Measurements from ENCODE around the gene CC2D2A. TPM values are rescaled to one million over a fixed set of nuclear protein-coding genes. Genes with fewer than 3 reads are reported as not detected.

The CC2D2A gene
- total and polyA plus RNA-seq, 10 of the 15 experiments (the other 5 are each of a cell fraction or from before 2014, with no cell fraction given) = 0.04 to 1.1 (median 0.26) TPM

- H3K4me2 ChIP-seq (ENCODE audit: control insufficient read depth, insufficient read depth) = no peak overlapping the region
- H4K20me1 ChIP-seq (ENCODE audit: control insufficient read depth, insufficient read depth) = no peaks in the 10 kb centered on the region
- no peak overlapping the region for H3K4me3 ChIP-seq
- ChIA-PET RAD21 (ENCODE audit: unreplicated experiment) (no interaction called here), POLR2A (no interaction called here), CTCF (no interaction called here), SMC1A (ENCODE audit: uncharacterized antibody, unreplicated experiment) (interaction anchor here (1.2 kb wide), 1 partner anchor 8 kb away, joined by 4 read pairs; no protein-coding TSS in a partner anchor)
- H3K79me2 ChIP-seq (ENCODE audit: control insufficient read depth, insufficient read depth, low read length) = no peaks in the 10 kb centered on the region
- intact Hi-C loops (cut with micrococcal nuclease; ENCODE audit: unreplicated experiment) = no loop called here
- in situ Hi-C loops (cut with MboI) = no loop called here
- H2AFZ ChIP-seq (ENCODE audit: control insufficient read depth, low read depth, low read length) = no peak overlapping the region
- FAIRE-seq (no peak), DNase-seq (ENCODE audit: low read depth, low spot score) (no peak), ATAC-seq (no peak)
- 71% methylated on average over 5 of the region's 5 CpGs for WGBS (ENCODE audit: insufficient coverage, insufficient replicate concordance, low lambda C conversion rate, missing lambda C conversion rate)
- TF ChIP-seq BHLHE40 (IDR thresholded peaks at IDR 0.05; ENCODE audit: borderline replicate concordance in 1 of 2, low read depth in 2 of 2, low read length in 1 of 2) (no peak), SMC3 (IDR thresholded peaks at IDR 0.05; ENCODE audit: borderline replicate concordance, low read length) (no peak), ELK1 (IDR thresholded peaks at IDR 0.05; ENCODE audit: low read depth, low read length) (no peak), ZSCAN29 (IDR thresholded peaks at IDR 0.05) (no peak), KDM1A (IDR thresholded peaks at IDR 0.05; ENCODE audit: borderline replicate concordance) (no peak), NFIC (IDR thresholded peaks at IDR 0.05; ENCODE audit: low read depth, low read length) (no peak), GATAD2B (conservative IDR thresholded peaks at IDR 0.05; ENCODE audit: low read depth) (no peak), SRF (IDR thresholded peaks at IDR 0.05; ENCODE audit: low read depth in 2 of 2, low read length in 2 of 2) (no peak), HDAC6 (IDR thresholded peaks at IDR 0.05; ENCODE audit: unreplicated experiment) (no peak), ZNF622 (IDR thresholded peaks at IDR 0.05) (no peak), PML (IDR thresholded peaks at IDR 0.05; ENCODE audit: low read length) (no peak), POLR2AphosphoS5 (IDR thresholded peaks at IDR 0.05; ENCODE audit: low read length) (no peak), LARP7 (IDR thresholded peaks at IDR 0.05) (no peak), HCFC1 (IDR thresholded peaks at IDR 0.05; ENCODE audit: low read length) (no peak), CREB1 (IDR thresholded peaks at IDR 0.05; ENCODE audit: low read depth) (no peak)
- TF ChIP-seq, protein P1, sequence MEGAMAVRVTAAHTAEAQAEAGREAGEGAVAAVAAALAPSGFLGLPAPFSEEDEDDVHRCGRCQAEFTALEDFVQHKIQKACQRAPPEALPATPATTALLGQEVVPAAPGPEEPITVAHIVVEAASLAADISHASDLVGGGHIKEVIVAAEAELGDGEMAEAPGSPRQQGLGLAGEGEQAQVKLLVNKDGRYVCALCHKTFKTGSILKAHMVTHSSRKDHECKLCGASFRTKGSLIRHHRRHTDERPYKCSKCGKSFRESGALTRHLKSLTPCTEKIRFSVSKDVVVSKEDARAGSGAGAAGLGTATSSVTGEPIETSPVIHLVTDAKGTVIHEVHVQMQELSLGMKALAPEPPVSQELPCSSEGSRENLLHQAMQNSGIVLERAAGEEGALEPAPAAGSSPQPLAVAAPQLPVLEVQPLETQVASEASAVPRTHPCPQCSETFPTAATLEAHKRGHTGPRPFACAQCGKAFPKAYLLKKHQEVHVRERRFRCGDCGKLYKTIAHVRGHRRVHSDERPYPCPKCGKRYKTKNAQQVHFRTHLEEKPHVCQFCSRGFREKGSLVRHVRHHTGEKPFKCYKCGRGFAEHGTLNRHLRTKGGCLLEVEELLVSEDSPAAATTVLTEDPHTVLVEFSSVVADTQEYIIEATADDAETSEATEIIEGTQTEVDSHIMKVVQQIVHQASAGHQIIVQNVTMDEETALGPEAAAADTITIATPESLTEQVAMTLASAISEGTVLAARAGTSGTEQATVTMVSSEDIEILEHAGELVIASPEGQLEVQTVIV (IDR thresholded peaks at IDR 0.05; ENCODE audit: borderline replicate concordance, partially characterized antibody) = no peak
- TF ChIP-seq, protein P2, sequence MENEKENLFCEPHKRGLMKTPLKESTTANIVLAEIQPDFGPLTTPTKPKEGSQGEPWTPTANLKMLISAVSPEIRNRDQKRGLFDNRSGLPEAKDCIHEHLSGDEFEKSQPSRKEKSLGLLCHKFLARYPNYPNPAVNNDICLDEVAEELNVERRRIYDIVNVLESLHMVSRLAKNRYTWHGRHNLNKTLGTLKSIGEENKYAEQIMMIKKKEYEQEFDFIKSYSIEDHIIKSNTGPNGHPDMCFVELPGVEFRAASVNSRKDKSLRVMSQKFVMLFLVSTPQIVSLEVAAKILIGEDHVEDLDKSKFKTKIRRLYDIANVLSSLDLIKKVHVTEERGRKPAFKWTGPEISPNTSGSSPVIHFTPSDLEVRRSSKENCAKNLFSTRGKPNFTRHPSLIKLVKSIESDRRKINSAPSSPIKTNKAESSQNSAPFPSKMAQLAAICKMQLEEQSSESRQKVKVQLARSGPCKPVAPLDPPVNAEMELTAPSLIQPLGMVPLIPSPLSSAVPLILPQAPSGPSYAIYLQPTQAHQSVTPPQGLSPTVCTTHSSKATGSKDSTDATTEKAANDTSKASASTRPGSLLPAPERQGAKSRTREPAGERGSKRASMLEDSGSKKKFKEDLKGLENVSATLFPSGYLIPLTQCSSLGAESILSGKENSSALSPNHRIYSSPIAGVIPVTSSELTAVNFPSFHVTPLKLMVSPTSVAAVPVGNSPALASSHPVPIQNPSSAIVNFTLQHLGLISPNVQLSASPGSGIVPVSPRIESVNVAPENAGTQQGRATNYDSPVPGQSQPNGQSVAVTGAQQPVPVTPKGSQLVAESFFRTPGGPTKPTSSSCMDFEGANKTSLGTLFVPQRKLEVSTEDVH (IDR thresholded peaks at IDR 0.05; ENCODE audit: low read depth, partially characterized antibody) = no peak
- TF ChIP-seq, protein P3, sequence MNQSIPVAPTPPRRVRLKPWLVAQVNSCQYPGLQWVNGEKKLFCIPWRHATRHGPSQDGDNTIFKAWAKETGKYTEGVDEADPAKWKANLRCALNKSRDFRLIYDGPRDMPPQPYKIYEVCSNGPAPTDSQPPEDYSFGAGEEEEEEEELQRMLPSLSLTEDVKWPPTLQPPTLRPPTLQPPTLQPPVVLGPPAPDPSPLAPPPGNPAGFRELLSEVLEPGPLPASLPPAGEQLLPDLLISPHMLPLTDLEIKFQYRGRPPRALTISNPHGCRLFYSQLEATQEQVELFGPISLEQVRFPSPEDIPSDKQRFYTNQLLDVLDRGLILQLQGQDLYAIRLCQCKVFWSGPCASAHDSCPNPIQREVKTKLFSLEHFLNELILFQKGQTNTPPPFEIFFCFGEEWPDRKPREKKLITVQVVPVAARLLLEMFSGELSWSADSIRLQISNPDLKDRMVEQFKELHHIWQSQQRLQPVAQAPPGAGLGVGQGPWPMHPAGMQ (IDR thresholded peaks at IDR 0.05; ENCODE audit: borderline replicate concordance) = no peak
- no peak overlapping the region for H3K9ac ChIP-seq (ENCODE audit: control insufficient read depth, insufficient read depth, low read length)
- H3K36me3 ChIP-seq (ENCODE audit: control insufficient read depth in 2 of 2, insufficient read depth in 2 of 2, low read length in 1 of 2) = no peaks in the 10 kb centered on the region
- H3K27me3 ChIP-seq (replicated peaks in 1 of 2; ENCODE audit: control insufficient read depth in 2 of 2, insufficient read depth in 2 of 2, low read length in 1 of 2) = no peaks in the 10 kb centered on the region
- H3K9me3 ChIP-seq (replicated peaks; ENCODE audit: control insufficient read depth, insufficient read depth, low read length) = no peaks in the 10 kb centered on the region
- no peaks in the 10 kb centered on the region for H3K4me1 ChIP-seq (ENCODE audit: control insufficient read depth, insufficient read depth, low read length)
- no TSS peak for BruUV-seq (replicated peaks)
- H3K27ac ChIP-seq (ENCODE audit: control insufficient read depth, insufficient read depth) = no peak overlapping the region
These were observed 72.3 kb downstream of the CC2D2A start for GRCh38 chr4:15541941-15542340.

All from GM12878 (cell line).